ENCODE results near the gene BANP. TPM values are rescaled to one million over a fixed set of nuclear protein-coding genes. Genes with fewer than 3 reads are reported as not detected.
A peak's percentile ranks its signal among the peaks of the same experiment; 100 is the strongest.
"Not testable (repeated sequence)": the region's sequence is repeated elsewhere in the genome, so short reads cannot be mapped to it uniquely, and the experiment has no call there.

Gene BANP
- total and polyA plus RNA-seq, 2 donors (not counting 1 experiment from before 2014, with no cell fraction given), result 9.3 to 31.0 TPM

DNA sequence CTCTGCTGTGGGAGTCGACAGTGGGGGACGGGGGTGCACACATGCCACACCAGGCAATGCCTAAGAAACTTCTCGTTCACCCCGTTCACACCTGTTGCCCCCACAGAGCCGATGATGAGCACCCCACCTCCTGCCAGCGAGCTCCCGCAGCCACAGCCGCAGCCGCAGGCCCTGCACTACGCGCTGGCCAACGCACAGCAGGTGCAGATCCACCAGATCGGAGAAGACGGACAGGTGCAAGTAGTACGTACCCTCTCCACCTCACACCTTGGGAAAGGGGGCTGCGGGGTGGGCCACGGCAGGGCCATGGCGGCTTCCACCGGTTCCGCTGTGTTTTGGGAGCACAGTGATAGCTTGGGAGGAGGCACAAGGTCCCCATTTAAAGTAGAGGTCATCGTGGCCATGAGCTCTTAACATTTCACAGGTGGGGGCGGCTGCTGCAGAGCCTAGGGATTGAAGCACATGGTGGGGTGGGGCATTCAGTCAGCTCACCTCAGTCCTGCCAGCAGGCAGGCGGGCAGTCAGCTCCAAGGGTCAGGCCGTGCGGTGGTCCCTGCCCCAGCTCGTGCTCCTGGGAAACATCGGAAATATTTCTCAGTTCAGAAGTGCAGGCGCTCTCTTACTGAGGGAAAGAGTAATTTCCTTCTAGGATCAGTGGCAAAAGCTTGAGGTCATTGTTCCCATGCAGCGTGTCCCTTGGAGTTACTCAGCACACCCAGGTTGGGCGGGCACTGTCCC lies 81.9 kb downstream of the BANP start:
- H3K9ac ChIP-seq (ENCODE audit: insufficient read depth, low read length); H3K4me1 ChIP-seq (ENCODE audit: control insufficient read depth, extremely low read depth, insufficient read depth, low read length); H3K79me2 ChIP-seq (ENCODE audit: control insufficient read depth, insufficient read depth, low read length): not testable (repeated sequence)

DNA sequence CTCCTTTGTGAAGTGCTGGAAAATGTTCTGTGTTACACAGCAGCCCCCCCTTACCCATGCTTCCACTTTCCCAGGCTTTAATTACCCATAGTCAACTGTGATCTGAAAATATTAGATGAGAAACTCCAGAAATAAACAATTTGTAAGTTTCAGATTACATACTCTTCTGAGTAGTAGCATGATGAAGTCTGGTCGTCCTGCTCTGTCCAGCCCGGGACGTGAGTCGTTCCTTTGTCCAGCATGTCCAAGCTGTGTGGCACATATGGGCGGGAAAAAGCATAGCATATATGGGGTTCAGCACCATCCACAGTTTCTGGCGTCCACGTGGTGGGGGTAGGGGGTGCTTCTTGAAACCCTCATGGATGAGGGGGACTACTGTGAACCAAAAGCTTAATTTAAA lies 83.5 kb downstream of the BANP start:
- peak in 1 of 2 donors; percentile 22 for DNase-seq (ENCODE audit: low read depth in 2 of 2)
- H3K4me3 ChIP-seq (replicated peaks in 1 of 4; ENCODE audit: control extremely low read depth in 1 of 4, insufficient read depth in 1 of 4, low read depth in 3 of 4, low read length in 4 of 4), result no peak overlapping the region
- peaks cover 3% of the 10 kb centered on the region for H3K36me3 ChIP-seq (ENCODE audit: control insufficient read depth, insufficient read depth, low read length)
- H3K27ac ChIP-seq (ENCODE audit: insufficient read depth, low read length), result no peak overlapping the region
- no peak overlapping the region for H3K4me2 ChIP-seq (ENCODE audit: extremely low read depth, insufficient read depth, low read length)
- H3K27me3 ChIP-seq (ENCODE audit: control insufficient read depth, insufficient read depth, low read length), result no peaks in the 10 kb centered on the region
- no peaks in the 10 kb centered on the region for H3K4me1 ChIP-seq (ENCODE audit: control insufficient read depth, extremely low read depth, insufficient read depth, low read length)
- no peaks in the 10 kb centered on the region for H3K9me3 ChIP-seq (ENCODE audit: control insufficient read depth, insufficient read depth, low read depth, low read length)
- no peak overlapping the region for H2AFZ ChIP-seq (ENCODE audit: low read length)
- H3K79me2 ChIP-seq (ENCODE audit: control insufficient read depth, insufficient read depth, low read length), result no peaks in the 10 kb centered on the region
- H3K9ac ChIP-seq (ENCODE audit: insufficient read depth, low read length), result no peak overlapping the region
- no peaks in the 10 kb centered on the region for H4K20me1 ChIP-seq (ENCODE audit: control insufficient read depth, extremely low read depth, insufficient read depth, low read length)
- TF ChIP-seq, protein P1, sequence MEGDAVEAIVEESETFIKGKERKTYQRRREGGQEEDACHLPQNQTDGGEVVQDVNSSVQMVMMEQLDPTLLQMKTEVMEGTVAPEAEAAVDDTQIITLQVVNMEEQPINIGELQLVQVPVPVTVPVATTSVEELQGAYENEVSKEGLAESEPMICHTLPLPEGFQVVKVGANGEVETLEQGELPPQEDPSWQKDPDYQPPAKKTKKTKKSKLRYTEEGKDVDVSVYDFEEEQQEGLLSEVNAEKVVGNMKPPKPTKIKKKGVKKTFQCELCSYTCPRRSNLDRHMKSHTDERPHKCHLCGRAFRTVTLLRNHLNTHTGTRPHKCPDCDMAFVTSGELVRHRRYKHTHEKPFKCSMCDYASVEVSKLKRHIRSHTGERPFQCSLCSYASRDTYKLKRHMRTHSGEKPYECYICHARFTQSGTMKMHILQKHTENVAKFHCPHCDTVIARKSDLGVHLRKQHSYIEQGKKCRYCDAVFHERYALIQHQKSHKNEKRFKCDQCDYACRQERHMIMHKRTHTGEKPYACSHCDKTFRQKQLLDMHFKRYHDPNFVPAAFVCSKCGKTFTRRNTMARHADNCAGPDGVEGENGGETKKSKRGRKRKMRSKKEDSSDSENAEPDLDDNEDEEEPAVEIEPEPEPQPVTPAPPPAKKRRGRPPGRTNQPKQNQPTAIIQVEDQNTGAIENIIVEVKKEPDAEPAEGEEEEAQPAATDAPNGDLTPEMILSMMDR (conservative IDR thresholded peaks at IDR 0.05 in 1 of 2, IDR thresholded peaks at IDR 0.05 in 1 of 2; ENCODE audit: low read depth in 1 of 2, low read length in 2 of 2), result no peak
- TF ChIP-seq EZH2 (IDR thresholded peaks at IDR 0.05; ENCODE audit: low read length, missing control alignments), result no peak

More for the DNA sequence above, 81.9 kb downstream of the BANP start:
- H2AFZ ChIP-seq (ENCODE audit: low read length); H3K27me3 ChIP-seq (ENCODE audit: control insufficient read depth, insufficient read depth, low read length); H4K20me1 ChIP-seq (ENCODE audit: control insufficient read depth, extremely low read depth, insufficient read depth, low read length); H3K27ac ChIP-seq (ENCODE audit: insufficient read depth, low read length); H3K36me3 ChIP-seq (ENCODE audit: control insufficient read depth, insufficient read depth, low read length); H3K4me2 ChIP-seq (ENCODE audit: extremely low read depth, insufficient read depth, low read length); H3K4me3 ChIP-seq (replicated peaks in 1 of 4; ENCODE audit: control extremely low read depth in 1 of 4, insufficient read depth in 1 of 4, low read depth in 3 of 4, low read length in 4 of 4); DNase-seq (ENCODE audit: low read depth in 2 of 2); H3K9me3 ChIP-seq (ENCODE audit: control insufficient read depth, insufficient read depth, low read depth, low read length): not testable (repeated sequence)

DNA sequence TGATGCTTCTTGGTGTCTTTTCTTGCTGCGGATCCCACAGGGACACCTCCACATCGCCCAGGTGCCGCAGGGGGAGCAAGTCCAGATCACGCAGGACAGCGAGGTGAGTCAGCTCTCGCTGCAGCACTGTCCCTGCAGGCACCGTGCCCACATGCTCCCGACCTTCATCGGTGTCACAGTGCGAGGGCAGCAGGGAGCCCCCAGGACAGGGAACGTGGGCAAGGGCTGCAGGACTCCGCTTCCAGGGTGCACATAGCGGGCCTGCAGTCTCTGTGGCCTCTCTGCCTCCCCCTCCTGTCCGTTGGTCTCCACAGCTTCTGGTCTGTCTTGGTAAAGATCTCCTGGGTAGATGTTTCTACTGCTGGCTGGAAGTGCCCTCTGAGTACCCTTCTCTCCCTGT lies 84.1 kb downstream of the BANP start:
- H3K4me2 ChIP-seq (ENCODE audit: extremely low read depth, insufficient read depth, low read length), result no peak overlapping the region
- no peak overlapping the region for H3K4me3 ChIP-seq (replicated peaks in 1 of 4; ENCODE audit: control extremely low read depth in 1 of 4, insufficient read depth in 1 of 4, low read depth in 3 of 4, low read length in 4 of 4)
- no peak for DNase-seq (ENCODE audit: low read depth in 2 of 2)
- H3K79me2 ChIP-seq (ENCODE audit: control insufficient read depth, insufficient read depth, low read length), result no peaks in the 10 kb centered on the region
- no peak overlapping the region for H3K27ac ChIP-seq (ENCODE audit: insufficient read depth, low read length)
- H3K9me3 ChIP-seq (ENCODE audit: control insufficient read depth, insufficient read depth, low read depth, low read length), result no peaks in the 10 kb centered on the region
- TF ChIP-seq, protein P1 (conservative IDR thresholded peaks at IDR 0.05 in 1 of 2, IDR thresholded peaks at IDR 0.05 in 1 of 2; ENCODE audit: low read depth in 1 of 2, low read length in 2 of 2), result no peak
- TF ChIP-seq EZH2 (IDR thresholded peaks at IDR 0.05; ENCODE audit: low read length, missing control alignments), result no peak
- peaks cover 3% of the 10 kb centered on the region for H3K36me3 ChIP-seq (ENCODE audit: control insufficient read depth, insufficient read depth, low read length)
- no peaks in the 10 kb centered on the region for H3K4me1 ChIP-seq (ENCODE audit: control insufficient read depth, extremely low read depth, insufficient read depth, low read length)
- H2AFZ ChIP-seq (ENCODE audit: low read length), result no peak overlapping the region
- H3K27me3 ChIP-seq (ENCODE audit: control insufficient read depth, insufficient read depth, low read length), result no peaks in the 10 kb centered on the region
- no peaks in the 10 kb centered on the region for H4K20me1 ChIP-seq (ENCODE audit: control insufficient read depth, extremely low read depth, insufficient read depth, low read length)
- H3K9ac ChIP-seq (ENCODE audit: insufficient read depth, low read length), result no peak overlapping the region

DNA sequence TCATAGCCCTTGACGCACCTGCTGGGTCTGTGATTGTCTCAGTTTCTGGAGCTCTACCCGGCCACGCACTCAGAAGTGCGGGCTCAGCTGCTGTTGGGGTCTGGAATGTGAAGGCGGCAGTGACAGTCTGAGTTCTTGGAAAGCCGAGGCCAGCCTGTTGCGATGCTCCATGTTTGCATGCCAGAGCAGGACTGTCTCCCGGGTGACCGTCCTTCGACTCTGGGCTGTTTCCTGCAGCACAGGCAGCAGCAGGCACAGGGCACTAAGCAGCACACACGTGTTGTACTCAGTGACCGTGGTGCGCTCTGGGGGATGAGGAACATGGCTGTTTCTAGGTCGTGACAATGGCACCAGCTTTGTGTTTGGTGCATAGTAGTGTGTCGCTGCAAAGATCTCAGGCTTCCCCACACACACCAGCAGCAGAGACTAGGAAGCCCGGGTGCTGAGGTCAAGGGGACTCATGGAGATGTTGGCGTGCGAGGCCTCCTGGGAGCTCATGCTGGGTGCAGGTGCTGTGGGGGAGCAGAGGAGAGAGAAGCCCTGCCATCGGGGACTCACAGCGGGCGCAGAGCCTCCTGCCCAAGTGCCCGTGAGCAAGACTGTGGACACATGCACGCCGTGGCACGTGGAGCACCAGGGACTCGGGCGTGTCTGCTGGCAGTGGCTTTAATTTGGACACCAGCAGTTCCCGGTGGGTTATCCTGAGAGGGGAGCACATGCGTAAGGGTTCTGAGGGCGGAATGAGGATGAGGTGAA lies 84.8 kb downstream of the BANP start:
- not testable (repeated sequence) for H3K4me1 ChIP-seq (ENCODE audit: control insufficient read depth, extremely low read depth, insufficient read depth, low read length); H3K9me3 ChIP-seq (ENCODE audit: control insufficient read depth, insufficient read depth, low read depth, low read length); H3K9ac ChIP-seq (ENCODE audit: insufficient read depth, low read length); H4K20me1 ChIP-seq (ENCODE audit: control insufficient read depth, extremely low read depth, insufficient read depth, low read length); H3K79me2 ChIP-seq (ENCODE audit: control insufficient read depth, insufficient read depth, low read length); H3K36me3 ChIP-seq (ENCODE audit: control insufficient read depth, insufficient read depth, low read length); H3K4me3 ChIP-seq (replicated peaks in 1 of 4; ENCODE audit: control extremely low read depth in 1 of 4, insufficient read depth in 1 of 4, low read depth in 3 of 4, low read length in 4 of 4); H2AFZ ChIP-seq (ENCODE audit: low read length); H3K27me3 ChIP-seq (ENCODE audit: control insufficient read depth, insufficient read depth, low read length); DNase-seq (ENCODE audit: low read depth in 2 of 2); H3K27ac ChIP-seq (ENCODE audit: insufficient read depth, low read length); H3K4me2 ChIP-seq (ENCODE audit: extremely low read depth, insufficient read depth, low read length)

DNA sequence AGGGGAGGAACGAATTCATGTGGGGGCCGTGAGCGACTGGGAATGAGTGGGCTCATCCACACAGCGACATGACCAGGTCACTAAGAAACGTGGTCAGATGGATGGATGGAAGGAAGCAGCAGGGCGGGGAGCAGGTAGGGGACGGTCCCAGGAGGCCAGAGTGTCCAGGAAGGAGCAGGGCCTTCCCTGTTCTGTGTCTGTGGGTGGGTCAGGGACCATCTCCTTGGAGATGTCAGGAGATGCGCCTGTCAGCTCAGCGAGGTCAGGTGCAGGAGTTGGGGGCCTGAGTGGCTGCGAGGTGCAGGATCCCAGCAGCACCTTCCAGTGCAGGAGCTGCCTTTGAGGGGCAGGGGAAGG lies 85.4 kb downstream of the BANP start:
- H3K4me2 ChIP-seq (ENCODE audit: extremely low read depth, insufficient read depth, low read length); DNase-seq (ENCODE audit: low read depth in 2 of 2); H4K20me1 ChIP-seq (ENCODE audit: control insufficient read depth, extremely low read depth, insufficient read depth, low read length); H3K27ac ChIP-seq (ENCODE audit: insufficient read depth, low read length); H3K79me2 ChIP-seq (ENCODE audit: control insufficient read depth, insufficient read depth, low read length); H2AFZ ChIP-seq (ENCODE audit: low read length); H3K4me3 ChIP-seq (replicated peaks in 1 of 4; ENCODE audit: control extremely low read depth in 1 of 4, insufficient read depth in 1 of 4, low read depth in 3 of 4, low read length in 4 of 4); H3K36me3 ChIP-seq (ENCODE audit: control insufficient read depth, insufficient read depth, low read length); H3K9ac ChIP-seq (ENCODE audit: insufficient read depth, low read length); H3K9me3 ChIP-seq (ENCODE audit: control insufficient read depth, insufficient read depth, low read depth, low read length); H3K4me1 ChIP-seq (ENCODE audit: control insufficient read depth, extremely low read depth, insufficient read depth, low read length); H3K27me3 ChIP-seq (ENCODE audit: control insufficient read depth, insufficient read depth, low read length): not testable (repeated sequence)

All from fibroblast of lung (primary cell).